ENCODE results near the gene FOXP1. TPM values are rescaled to one million over a fixed set of nuclear protein-coding genes. Genes with fewer than 3 reads are reported as not detected.

FOXP1 gene
- total and polyA plus RNA-seq, 4 donors = 4.9 to 35.4 (median 32.0) TPM

DNA sequence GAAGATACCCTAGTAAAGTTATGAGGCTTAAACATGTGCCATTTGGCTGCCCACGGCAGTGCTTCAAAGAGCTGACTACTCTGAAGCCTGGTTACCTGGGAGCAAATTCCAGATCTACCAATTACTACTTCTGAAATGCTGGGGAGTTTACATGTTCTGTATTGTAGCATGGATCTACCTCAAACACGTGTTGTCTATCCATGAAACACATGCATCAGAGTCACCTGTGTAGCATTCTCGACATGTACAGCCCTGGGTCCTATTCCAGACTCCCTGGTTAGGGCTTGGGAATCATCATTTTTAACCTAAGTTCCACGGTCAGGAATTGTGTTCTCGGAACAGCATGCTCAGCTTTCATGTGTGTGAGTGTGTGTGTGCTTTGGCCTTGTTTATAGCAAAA is 671.8 kb downstream of the FOXP1 start:
- Histone ChIP-seq H3K4me3 (ENCODE audit: low read depth in 1 of 3, low read length in 3 of 3) (no peak overlapping the region), H3K27ac (ENCODE audit: low read depth in 1 of 2, low read length in 2 of 2) (no peak overlapping the region), H3K9me3 (ENCODE audit: control insufficient read depth in 4 of 4, low read length in 3 of 4) (no peaks in the 10 kb centered on the region), H3K36me3 (ENCODE audit: control insufficient read depth in 4 of 4, insufficient read depth in 3 of 4, low read depth in 1 of 4, low read length in 3 of 4) (no peaks in the 10 kb centered on the region), H3K27me3 (ENCODE audit: control insufficient read depth in 4 of 4, insufficient read depth in 4 of 4, low read length in 3 of 4) (peaks cover 0 to 10% (median 0%) of the 10 kb centered on the region in 4 donors), H3K9ac (ENCODE audit: low read depth in 1 of 2, low read length in 2 of 2) (no peak overlapping the region), H3K4me1 (ENCODE audit: control insufficient read depth in 4 of 4, insufficient read depth in 4 of 4, low read length in 3 of 4) (no peaks in the 10 kb centered on the region)
- 91% methylated on average over 5 of the region's 5 CpGs for WGBS
- no peak for TF ChIP-seq RAD21 (IDR thresholded peaks at IDR 0.05)
- TF ChIP-seq NR2F2 (IDR thresholded peaks at IDR 0.05) = no peak
- TF ChIP-seq, protein P1, sequence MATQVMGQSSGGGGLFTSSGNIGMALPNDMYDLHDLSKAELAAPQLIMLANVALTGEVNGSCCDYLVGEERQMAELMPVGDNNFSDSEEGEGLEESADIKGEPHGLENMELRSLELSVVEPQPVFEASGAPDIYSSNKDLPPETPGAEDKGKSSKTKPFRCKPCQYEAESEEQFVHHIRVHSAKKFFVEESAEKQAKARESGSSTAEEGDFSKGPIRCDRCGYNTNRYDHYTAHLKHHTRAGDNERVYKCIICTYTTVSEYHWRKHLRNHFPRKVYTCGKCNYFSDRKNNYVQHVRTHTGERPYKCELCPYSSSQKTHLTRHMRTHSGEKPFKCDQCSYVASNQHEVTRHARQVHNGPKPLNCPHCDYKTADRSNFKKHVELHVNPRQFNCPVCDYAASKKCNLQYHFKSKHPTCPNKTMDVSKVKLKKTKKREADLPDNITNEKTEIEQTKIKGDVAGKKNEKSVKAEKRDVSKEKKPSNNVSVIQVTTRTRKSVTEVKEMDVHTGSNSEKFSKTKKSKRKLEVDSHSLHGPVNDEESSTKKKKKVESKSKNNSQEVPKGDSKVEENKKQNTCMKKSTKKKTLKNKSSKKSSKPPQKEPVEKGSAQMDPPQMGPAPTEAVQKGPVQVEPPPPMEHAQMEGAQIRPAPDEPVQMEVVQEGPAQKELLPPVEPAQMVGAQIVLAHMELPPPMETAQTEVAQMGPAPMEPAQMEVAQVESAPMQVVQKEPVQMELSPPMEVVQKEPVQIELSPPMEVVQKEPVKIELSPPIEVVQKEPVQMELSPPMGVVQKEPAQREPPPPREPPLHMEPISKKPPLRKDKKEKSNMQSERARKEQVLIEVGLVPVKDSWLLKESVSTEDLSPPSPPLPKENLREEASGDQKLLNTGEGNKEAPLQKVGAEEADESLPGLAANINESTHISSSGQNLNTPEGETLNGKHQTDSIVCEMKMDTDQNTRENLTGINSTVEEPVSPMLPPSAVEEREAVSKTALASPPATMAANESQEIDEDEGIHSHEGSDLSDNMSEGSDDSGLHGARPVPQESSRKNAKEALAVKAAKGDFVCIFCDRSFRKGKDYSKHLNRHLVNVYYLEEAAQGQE (IDR thresholded peaks at IDR 0.05) = no peak
- TF ChIP-seq, protein P2, sequence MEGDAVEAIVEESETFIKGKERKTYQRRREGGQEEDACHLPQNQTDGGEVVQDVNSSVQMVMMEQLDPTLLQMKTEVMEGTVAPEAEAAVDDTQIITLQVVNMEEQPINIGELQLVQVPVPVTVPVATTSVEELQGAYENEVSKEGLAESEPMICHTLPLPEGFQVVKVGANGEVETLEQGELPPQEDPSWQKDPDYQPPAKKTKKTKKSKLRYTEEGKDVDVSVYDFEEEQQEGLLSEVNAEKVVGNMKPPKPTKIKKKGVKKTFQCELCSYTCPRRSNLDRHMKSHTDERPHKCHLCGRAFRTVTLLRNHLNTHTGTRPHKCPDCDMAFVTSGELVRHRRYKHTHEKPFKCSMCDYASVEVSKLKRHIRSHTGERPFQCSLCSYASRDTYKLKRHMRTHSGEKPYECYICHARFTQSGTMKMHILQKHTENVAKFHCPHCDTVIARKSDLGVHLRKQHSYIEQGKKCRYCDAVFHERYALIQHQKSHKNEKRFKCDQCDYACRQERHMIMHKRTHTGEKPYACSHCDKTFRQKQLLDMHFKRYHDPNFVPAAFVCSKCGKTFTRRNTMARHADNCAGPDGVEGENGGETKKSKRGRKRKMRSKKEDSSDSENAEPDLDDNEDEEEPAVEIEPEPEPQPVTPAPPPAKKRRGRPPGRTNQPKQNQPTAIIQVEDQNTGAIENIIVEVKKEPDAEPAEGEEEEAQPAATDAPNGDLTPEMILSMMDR (IDR thresholded peaks at IDR 0.05; ENCODE audit: low read depth, low read length, missing input control) = no peak
- no peak for TF ChIP-seq TAF1 (conservative IDR thresholded peaks at IDR 0.05)
- TF ChIP-seq, protein P3, sequence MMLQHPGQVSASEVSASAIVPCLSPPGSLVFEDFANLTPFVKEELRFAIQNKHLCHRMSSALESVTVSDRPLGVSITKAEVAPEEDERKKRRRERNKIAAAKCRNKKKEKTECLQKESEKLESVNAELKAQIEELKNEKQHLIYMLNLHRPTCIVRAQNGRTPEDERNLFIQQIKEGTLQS (IDR thresholded peaks at IDR 0.05) = no peak
- TF ChIP-seq HNF4A (conservative IDR thresholded peaks at IDR 0.05) = no peak
- no peak for TF ChIP-seq RXRA (IDR thresholded peaks at IDR 0.05)
- no peak for TF ChIP-seq SP1 (IDR thresholded peaks at IDR 0.05)
- no peak for TF ChIP-seq YY1 (IDR thresholded peaks at IDR 0.05)
- no peak for TF ChIP-seq JUND (IDR thresholded peaks at IDR 0.05)
- TF ChIP-seq, protein P4, sequence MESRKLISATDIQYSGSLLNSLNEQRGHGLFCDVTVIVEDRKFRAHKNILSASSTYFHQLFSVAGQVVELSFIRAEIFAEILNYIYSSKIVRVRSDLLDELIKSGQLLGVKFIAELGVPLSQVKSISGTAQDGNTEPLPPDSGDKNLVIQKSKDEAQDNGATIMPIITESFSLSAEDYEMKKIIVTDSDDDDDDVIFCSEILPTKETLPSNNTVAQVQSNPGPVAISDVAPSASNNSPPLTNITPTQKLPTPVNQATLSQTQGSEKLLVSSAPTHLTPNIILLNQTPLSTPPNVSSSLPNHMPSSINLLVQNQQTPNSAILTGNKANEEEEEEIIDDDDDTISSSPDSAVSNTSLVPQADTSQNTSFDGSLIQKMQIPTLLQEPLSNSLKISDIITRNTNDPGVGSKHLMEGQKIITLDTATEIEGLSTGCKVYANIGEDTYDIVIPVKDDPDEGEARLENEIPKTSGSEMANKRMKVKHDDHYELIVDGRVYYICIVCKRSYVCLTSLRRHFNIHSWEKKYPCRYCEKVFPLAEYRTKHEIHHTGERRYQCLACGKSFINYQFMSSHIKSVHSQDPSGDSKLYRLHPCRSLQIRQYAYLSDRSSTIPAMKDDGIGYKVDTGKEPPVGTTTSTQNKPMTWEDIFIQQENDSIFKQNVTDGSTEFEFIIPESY (IDR thresholded peaks at IDR 0.05) = no peak
- no peak for TF ChIP-seq FOXA2 (IDR thresholded peaks at IDR 0.05)
- no peak for TF ChIP-seq HNF4G (IDR thresholded peaks at IDR 0.05)
- no peak for TF ChIP-seq EGR1 (IDR thresholded peaks at IDR 0.05; ENCODE audit: low read depth in 2 of 2)
- TF ChIP-seq, protein P5, sequence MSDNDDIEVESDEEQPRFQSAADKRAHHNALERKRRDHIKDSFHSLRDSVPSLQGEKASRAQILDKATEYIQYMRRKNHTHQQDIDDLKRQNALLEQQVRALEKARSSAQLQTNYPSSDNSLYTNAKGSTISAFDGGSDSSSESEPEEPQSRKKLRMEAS (IDR thresholded peaks at IDR 0.05) = no peak
- no peak for TF ChIP-seq FOXA1 (IDR thresholded peaks at IDR 0.05)
- TF ChIP-seq GABPA (IDR thresholded peaks at IDR 0.05 in 1 of 2, conservative IDR thresholded peaks at IDR 0.05 in 1 of 2) = no peak
- DNase-seq (ENCODE audit: low spot score) = no peak
